Adrenal gland (tissue), 12 donors: ENCODE data around the gene ZNF726. TPM values are rescaled to one million over a fixed set of nuclear protein-coding genes. Genes with fewer than 3 reads are reported as not detected.
"Not testable (repeated sequence)": the region's sequence is repeated elsewhere in the genome, so short reads cannot be mapped to it uniquely, and the experiment has no call there.

Experiments used
- DNase-seq, 7 donors: peaks; one replicate each; pipeline ENCODE4 v3.0.0-alpha.2; 2019 to 2020
- H3K27ac ChIP-seq, 5 donors: fragments of 200-600 bp; sonication (generic) in 4 of 5; 1 replicate in 3 of 5; 2 replicates in 2 of 5; pipeline versions ENCODE4 v1.5.1 to v1.8.0; 2016 to 2020; ENCODE audit warnings: mild to moderate bottlenecking in 1 of 5
- H3K27me3 ChIP-seq: fragments of 200-600 bp; 2 replicates; pipeline ENCODE4 v1.8.0; 2021
- H3K36me3 ChIP-seq, 2 donors: fragments of 200-600 bp; replicated peaks in 1 of 2; 1 replicate in 1 of 2; 2 replicates in 1 of 2; pipeline versions ENCODE4 v1.5.1 to v1.8.0; 2018 to 2022
- H3K4me1 ChIP-seq, 2 donors: fragments of 200-600 bp; replicated peaks in 1 of 2; 1 replicate in 1 of 2; 2 replicates in 1 of 2; pipeline versions ENCODE4 v1.5.1 to v1.8.0; 2018 to 2021
- H3K4me3 ChIP-seq, 4 donors: fragments of 200-600 bp; sonication (generic) in 3 of 4; one replicate each; pipeline ENCODE4 v1.5.1; 2016 to 2018
- H3K9me3 ChIP-seq, 3 donors: fragments of 200-600 bp; sonication (generic) in 1 of 3; replicated peaks in 1 of 3; 1 replicate in 2 of 3; 2 replicates in 1 of 3; pipeline versions ENCODE4 v1.5.1 to v1.8.0; 2016 to 2021
- POLR2A ChIP-seq, 2 donors: fragments of 450-650 bp; IDR thresholded peaks; one replicate each; pipeline ENCODE4 v1.6.1; 2017; ENCODE audit warnings: antibody characterized with exemption in 2 of 2, mild to moderate bottlenecking in 2 of 2, moderate library complexity in 1 of 2
- WGBS, 4 donors: extraction: QIAGEN DNeasy Blood & Tissue Kit in 2 of 4; methylation state at CpG; one replicate each; pipeline versions ENCODE4 v1.1.5 to v1.1.7; 2013 to 2017; 5-methylcytosine and 5-hydroxymethylcytosine counted together
- intact Hi-C, 2 donors: fragments of 100-400 bp; cut with DNase I; formaldehyde crosslinking; loops; one replicate each; pipeline versions ENCODE4 v1.14.1 to v1.15.0; 2022 to 2023
- polyA plus RNA-seq, 3 donors: library from polyadenylated mRNA; stranded (reverse); fragments of 200-250 nt in 2 of 3; fragments of 350-450 nt in 1 of 3; fragmentation: Illumina TruSeq in 1 of 3; extraction: RNeasy Lipid Tissue Mini Kit (QIAGEN cat#74804) in 1 of 3; gene quantifications; one replicate each; pipeline ENCODE4 v1.2.3, GENCODE V29; 2013 to 2014
- total RNA-seq, 9 donors: library from RNA; depleted of rRNA in 4 of 9; stranded (reverse); fragments of >200 nt in 4 of 9; fragments of 120-200 nt in 1 of 9; fragmentation: NEBNext Ultra II Directional in 1 of 9; extraction: Animal tissue kit (Norgen Biotek cat#: 25700) in 1 of 9; gene quantifications; one replicate each; pipeline versions ENCODE4 v1.1.0 to v1.2.4, GENCODE V29; 2013 to 2023
- TF ChIP-seq, protein P1 (sequence below), 6 experiments: fragments of 450-650 bp in 4 of 6; fragments of 200-600 bp in 2 of 6; sonication (generic) in 1 of 6; IDR thresholded peaks; 1 replicate in 5 of 6; 2 replicates in 1 of 6; pipeline versions ENCODE4 v1.5.1 to v1.8.0; 2016 to 2021; ENCODE audit warnings: antibody characterized with exemption in 6 of 6, mild to moderate bottlenecking in 2 of 6, moderate library complexity in 1 of 6
- donor health status: healthy with polysubstance abuse.
- donor health status: Bipolar disorder and iron deficiency.
- donor health status: DM: yes; HTN: yes; CAD: no.
- donor health status: DM: no; HTN: no; CAD: no.
- donor health status: DM: no; HTN: no; CAD: no.
- donor health status: DM: yes; HTN: yes; CAD: no.

The ZNF726 gene
- total and polyA plus RNA-seq, 12 donors: 0.36 to 7.3 (median 0.76) TPM; not detected in 1

DNA sequence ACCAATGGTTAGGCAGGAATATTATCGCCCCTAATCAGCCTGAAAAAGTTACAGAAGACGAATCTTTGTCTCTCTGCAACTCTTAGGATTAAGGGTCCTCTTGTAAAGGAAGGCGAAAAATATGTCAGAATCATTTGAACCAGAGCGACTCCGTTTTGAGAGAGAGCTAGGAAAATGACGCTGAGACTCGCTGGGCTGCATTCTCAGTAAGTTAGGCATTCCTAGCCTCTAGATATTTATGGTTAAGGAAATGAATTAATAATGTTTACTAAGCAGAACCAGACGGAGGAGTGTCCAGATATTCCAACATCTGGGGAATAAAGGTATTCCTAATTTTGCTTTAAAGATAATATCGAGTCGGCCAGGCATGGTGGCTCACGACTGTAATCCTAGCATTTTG lies 755 bp upstream of the ZNF726 start:
- Histone ChIP-seq H3K9me3 (no peaks in the 10 kb centered on the region), H3K4me1 (no peaks in the 10 kb centered on the region), H3K27me3 (no peaks in the 10 kb centered on the region), H3K36me3 (no peaks in the 10 kb centered on the region), H3K4me3 (no peak overlapping the region), H3K27ac (no peak overlapping the region)
- 91 to 94% (median 93%) methylated on average over 11 of the region's 11 CpGs for WGBS, 4 donors
- intact Hi-C loops: no loop called here
- TF ChIP-seq POLR2A (IDR thresholded peaks at IDR 0.05): no peak
- TF ChIP-seq, protein P1, sequence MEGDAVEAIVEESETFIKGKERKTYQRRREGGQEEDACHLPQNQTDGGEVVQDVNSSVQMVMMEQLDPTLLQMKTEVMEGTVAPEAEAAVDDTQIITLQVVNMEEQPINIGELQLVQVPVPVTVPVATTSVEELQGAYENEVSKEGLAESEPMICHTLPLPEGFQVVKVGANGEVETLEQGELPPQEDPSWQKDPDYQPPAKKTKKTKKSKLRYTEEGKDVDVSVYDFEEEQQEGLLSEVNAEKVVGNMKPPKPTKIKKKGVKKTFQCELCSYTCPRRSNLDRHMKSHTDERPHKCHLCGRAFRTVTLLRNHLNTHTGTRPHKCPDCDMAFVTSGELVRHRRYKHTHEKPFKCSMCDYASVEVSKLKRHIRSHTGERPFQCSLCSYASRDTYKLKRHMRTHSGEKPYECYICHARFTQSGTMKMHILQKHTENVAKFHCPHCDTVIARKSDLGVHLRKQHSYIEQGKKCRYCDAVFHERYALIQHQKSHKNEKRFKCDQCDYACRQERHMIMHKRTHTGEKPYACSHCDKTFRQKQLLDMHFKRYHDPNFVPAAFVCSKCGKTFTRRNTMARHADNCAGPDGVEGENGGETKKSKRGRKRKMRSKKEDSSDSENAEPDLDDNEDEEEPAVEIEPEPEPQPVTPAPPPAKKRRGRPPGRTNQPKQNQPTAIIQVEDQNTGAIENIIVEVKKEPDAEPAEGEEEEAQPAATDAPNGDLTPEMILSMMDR (IDR thresholded peaks at IDR 0.05): no peak
- no peak for DNase-seq

DNA sequence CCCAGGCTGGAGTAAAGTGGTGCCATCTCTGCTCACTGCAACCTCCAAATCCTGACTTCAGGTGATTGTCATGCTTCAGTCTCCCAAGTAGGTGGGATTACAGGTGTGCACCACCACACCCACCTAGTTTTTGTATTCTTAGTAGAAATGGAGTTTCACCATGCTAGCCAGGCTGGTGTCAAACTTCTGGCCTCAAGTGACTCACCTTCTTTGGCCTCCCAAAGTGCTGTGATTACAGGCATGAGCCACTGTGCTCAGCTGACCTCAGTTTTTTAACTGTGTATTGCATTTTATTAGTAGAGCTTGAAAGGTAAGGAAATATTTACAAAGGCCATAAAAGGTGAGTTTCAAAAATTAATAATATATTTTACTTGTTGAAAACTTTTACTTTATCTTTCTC lies 2.3 kb downstream of the ZNF726 start:
- H3K4me3 ChIP-seq: no peak overlapping the region
- H3K9me3 ChIP-seq: no peaks in the 10 kb centered on the region
- H3K36me3 ChIP-seq: no peaks in the 10 kb centered on the region
- no peak for DNase-seq
- no peaks in the 10 kb centered on the region for H3K4me1 ChIP-seq
- TF ChIP-seq POLR2A (IDR thresholded peaks at IDR 0.05): no peak
- no peak overlapping the region for H3K27ac ChIP-seq
- no peaks in the 10 kb centered on the region for H3K27me3 ChIP-seq
- intact Hi-C loops: no loop called here

DNA sequence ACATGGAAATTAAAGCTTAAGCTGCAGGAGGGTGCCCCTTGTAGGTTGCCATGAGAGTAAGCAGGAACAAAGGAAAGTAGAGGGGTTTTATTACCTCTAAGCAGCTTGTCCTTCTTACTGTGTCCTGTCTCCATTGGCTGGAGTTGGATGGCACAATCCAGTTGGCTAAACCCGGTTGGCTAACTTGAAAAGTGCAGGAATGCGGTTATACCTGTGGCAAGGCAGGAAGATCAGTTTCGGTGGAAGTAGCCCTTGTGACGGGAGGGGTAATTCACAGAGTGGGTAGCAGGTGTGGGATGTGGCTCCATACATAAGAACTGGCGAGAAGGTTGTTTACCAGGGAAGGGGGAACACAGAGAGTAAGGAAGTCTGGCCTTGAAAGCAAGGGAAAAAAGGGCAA lies 3.2 kb downstream of the ZNF726 start:
- Histone ChIP-seq H3K9me3 (no peaks in the 10 kb centered on the region), H3K4me1 (no peaks in the 10 kb centered on the region), H3K27me3 (no peaks in the 10 kb centered on the region), H3K4me3 (no peak overlapping the region), H3K27ac (no peak overlapping the region), H3K36me3 (no peaks in the 10 kb centered on the region)
- TF ChIP-seq, protein P1 (IDR thresholded peaks at IDR 0.05): no peak
- no peak for TF ChIP-seq POLR2A (IDR thresholded peaks at IDR 0.05)
- intact Hi-C loops: no loop called here
- 90 to 95% (median 93%) methylated on average over 5 of the region's 5 CpGs for WGBS, 4 donors
- no peak for DNase-seq

DNA sequence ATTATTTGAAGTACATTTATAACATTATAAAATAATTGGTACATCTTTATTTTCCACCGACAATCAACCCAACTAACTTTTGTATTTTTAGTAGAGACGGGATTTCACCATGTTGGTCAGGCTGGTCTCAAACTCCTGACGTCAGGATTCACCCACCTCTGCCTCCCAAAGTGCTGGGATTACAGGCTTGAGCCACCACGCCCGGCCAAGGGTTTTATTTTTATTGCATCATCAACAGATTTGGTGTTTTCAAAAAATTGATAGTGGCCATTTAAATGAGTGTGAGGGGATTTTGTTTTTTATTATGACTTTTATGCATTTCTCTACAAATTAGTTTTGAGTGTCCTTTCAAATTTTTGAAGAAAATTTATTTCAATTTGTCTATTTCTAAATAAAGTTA lies 10.6 kb downstream of the ZNF726 start:
- Histone ChIP-seq H3K9me3 (no peaks in the 10 kb centered on the region), H3K27me3 (no peaks in the 10 kb centered on the region), H3K4me1 (no peaks in the 10 kb centered on the region), H3K4me3 (no peak overlapping the region), H3K27ac (no peak overlapping the region), H3K36me3 (no peaks in the 10 kb centered on the region)
- intact Hi-C loops: no loop called here
- TF ChIP-seq, protein P1 (IDR thresholded peaks at IDR 0.05): no peak
- no peak for TF ChIP-seq POLR2A (IDR thresholded peaks at IDR 0.05)
- WGBS, 4 donors: 81 to 97% (median 94%) methylated on average over 5 of the region's 5 CpGs
- DNase-seq: no peak

DNA sequence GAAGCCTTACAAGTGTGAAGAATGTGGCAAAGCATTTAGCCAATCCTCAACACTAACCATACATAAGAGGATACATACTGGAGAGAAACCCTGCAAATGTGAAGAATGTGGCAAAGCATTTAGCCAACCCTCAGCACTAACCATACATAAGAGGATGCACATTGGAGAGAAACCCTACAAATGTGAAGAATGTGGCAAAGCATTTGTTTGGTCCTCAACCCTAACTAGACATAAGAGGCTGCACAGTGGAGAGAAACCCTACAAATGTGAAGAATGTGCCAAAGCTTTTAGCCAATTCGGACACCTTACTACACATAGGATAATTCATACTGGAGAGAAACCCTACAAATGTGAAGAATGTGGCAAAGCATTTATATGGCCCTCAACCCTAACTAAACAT lies 18.2 kb downstream of the ZNF726 start:
- DNase-seq: no peak
- intact Hi-C loops: no loop called here
- Histone ChIP-seq H3K4me3 (no peak overlapping the region), H3K27me3 (no peaks in the 10 kb centered on the region), H3K27ac (no peak overlapping the region), H3K9me3 (no peaks in the 10 kb centered on the region), H3K4me1 (no peaks in the 10 kb centered on the region), H3K36me3 (no peaks in the 10 kb centered on the region)
- WGBS, 4 donors: 75 to 95% (median 86%) methylated on average over 1 of the region's 1 CpG
- TF ChIP-seq POLR2A (IDR thresholded peaks at IDR 0.05): no peak
- TF ChIP-seq, protein P1 (IDR thresholded peaks at IDR 0.05): no peak

DNA sequence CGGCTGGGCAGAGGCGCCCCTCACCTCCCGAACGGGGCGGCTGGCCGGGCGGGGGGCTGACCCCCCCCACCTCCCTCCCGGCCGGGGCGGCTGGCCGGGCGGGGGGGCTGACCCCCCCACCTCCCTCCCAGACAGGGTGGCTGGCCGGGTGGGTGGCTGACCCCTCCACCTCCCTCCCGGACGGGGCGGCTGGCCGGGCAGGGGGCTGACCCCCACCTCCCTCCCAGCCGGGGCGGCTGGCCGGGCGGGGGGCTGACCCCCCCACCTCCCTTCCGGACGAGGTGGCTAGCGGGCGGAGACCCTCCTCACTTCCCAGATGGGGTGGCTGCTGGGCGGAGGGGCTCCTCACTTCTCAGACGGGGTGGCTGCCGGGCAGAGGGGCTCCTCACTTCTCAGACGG lies 22.3 kb downstream of the ZNF726 start:
- H3K9me3 ChIP-seq, H3K4me3 ChIP-seq, H3K36me3 ChIP-seq, H3K27ac ChIP-seq, H3K4me1 ChIP-seq, H3K27me3 ChIP-seq, DNase-seq, intact Hi-C loops: not testable (repeated sequence)
- 93 to 95% methylated on average over 17 to 27 of the region's 29 CpGs; no CpG with 5 or more reads in 2 of the 4 donors for WGBS, 4 donors
